K562 (cell line): ENCODE results near the gene TBRG1. TPM values are rescaled to one million over a fixed set of nuclear protein-coding genes. Genes with fewer than 3 reads are reported as not detected.

Source experiments
- CHCHD3 ChIP-seq: fragments of 250-450 bp; sonication (Bioruptor Pico); IDR thresholded peaks from 2 replicates; pipeline ENCODE4 v2.1.2; 2022; ENCODE audit warnings: mild to moderate bottlenecking
- CREB3 ChIP-seq: fragments of 450-650 bp; conservative IDR thresholded peaks from 2 replicates; pipeline ENCODE4 v1.6.1; 2016; ENCODE audit warnings: missing genetic modification characterization, low read depth, mild to moderate bottlenecking, missing compliant biosample characterization, moderate library complexity
- DACH1 ChIP-seq: fragments of 450-650 bp; IDR thresholded peaks from 2 replicates; pipeline ENCODE4 v1.6.1; 2018; ENCODE audit not compliant: partially characterized antibody
- EWSR1 ChIP-seq: fragments of 450-650 bp; IDR thresholded peaks from 2 replicates; pipeline ENCODE4 v1.6.1; 2018; ENCODE audit warnings: borderline replicate concordance, mild to moderate bottlenecking, low read depth, moderate library complexity; ENCODE audit not compliant: partially characterized antibody
- FOSL1 ChIP-seq: fragments of 200-800 bp; sonication (Bioruptor generic); conservative IDR thresholded peaks from 2 replicates; pipeline ENCODE4 v1.6.1; 2016; ENCODE audit warnings: missing genetic modification characterization, missing compliant biosample characterization
- HOXB6 ChIP-seq: fragments of 250-450 bp; sonication (Bioruptor Pico); IDR thresholded peaks from 2 replicates; pipeline ENCODE4 v1.5.1; 2022; ENCODE audit warnings: mild to moderate bottlenecking, borderline replicate concordance
- JUNB ChIP-seq: fragments of 450-650 bp; formaldehyde crosslinking; conservative IDR thresholded peaks from 2 replicates; pipeline ENCODE4 v1.4.0; 2020; ENCODE audit warnings: mild to moderate bottlenecking
- JUND ChIP-seq, 2 experiments: IDR thresholded peaks; 2 replicates in 1 of 2; 3 replicates in 1 of 2; pipeline ENCODE4 v1.6.1; 2011; ENCODE audit warnings: borderline replicate concordance in 2 of 2, low read depth in 2 of 2, low read length in 2 of 2, improper control_type of control experiment in 1 of 2, missing biosample characterization in 1 of 2, missing genetic modification characterization in 1 of 2, missing genetic modification reagents in 1 of 2
- MIER1 ChIP-seq: fragments of 450-650 bp; IDR thresholded peaks from 2 replicates; pipeline ENCODE4 v1.6.1; 2016; ENCODE audit warnings: antibody characterized with exemption, mild to moderate bottlenecking, low read depth
- PHF21A ChIP-seq: fragments of 450-650 bp; IDR thresholded peaks from 2 replicates; pipeline ENCODE4 v1.6.1; 2017; ENCODE audit warnings: low read depth, borderline replicate concordance
- POLR2AphosphoS2 ChIP-seq: IDR thresholded peaks from 2 replicates; pipeline ENCODE4 v1.6.1; 2012; ENCODE audit warnings: low read length, improper control_type of control experiment
- RBM34 ChIP-seq: fragments of 200-400 bp; formaldehyde crosslinking; IDR thresholded peaks from 2 replicates; pipeline ENCODE4 v1.6.1; 2018; ENCODE audit warnings: low read length, borderline replicate concordance; ENCODE audit not compliant: insufficient read depth
- USF1 ChIP-seq: sonication (generic); formaldehyde crosslinking; IDR thresholded peaks from 2 replicates; pipeline ENCODE4 v1.9.0; 2022; ENCODE audit warnings: mild to moderate bottlenecking, missing genetic modification reagents
- ZFPM2 ChIP-seq: fragments of 250-450 bp; sonication (Bioruptor Pico); IDR thresholded peaks from 2 replicates; pipeline ENCODE4 v1.5.1; 2022; ENCODE audit warnings: mild to moderate bottlenecking
- ZNF239 ChIP-seq: fragments of 250-450 bp; sonication (Bioruptor Pico); IDR thresholded peaks from 2 replicates; pipeline ENCODE4 v1.4.0; 2020; ENCODE audit warnings: mild to moderate bottlenecking
- ZNF512 ChIP-seq: IDR thresholded peaks from 2 replicates; pipeline ENCODE4 v1.6.1; 2016; ENCODE audit warnings: missing genetic modification characterization, missing compliant biosample characterization
- polyA plus RNA-seq, 8 experiments: library from polyadenylated mRNA; depleted of rRNA in 4 of 8; stranded (reverse) in 5 of 8; unstranded in 3 of 8; fragments of >200 nt; fragmentation: Nextera tagmentation in 2 of 8; fragmentation: Illumina TruSeq in 1 of 8; extraction: Ambion mirVana in 2 of 8; extraction: Trizol in 1 of 8; gene quantifications; 2 replicates each; pipeline versions ENCODE4 v1.2.1 to v1.2.3, GENCODE V29; 2011 to 2014; ENCODE audit warnings: inconsistent platforms in 1 of 8, missing spikeins in 1 of 8
- total RNA-seq, 7 experiments: library from RNA; depleted of rRNA in 6 of 7; stranded (reverse); fragments of >200 nt in 6 of 7; fragmentation: Illumina TruSeq in 2 of 7; extraction: Trizol in 2 of 7; gene quantifications; 2 replicates each; pipeline versions ENCODE4 v1.2.1 to v1.2.3, GENCODE V29; 2011 to 2021; ENCODE audit warnings: low replicate concordance in 1 of 7
- TF ChIP-seq, protein P1 (sequence below): fragments of 250-450 bp; sonication (Bioruptor Pico); IDR thresholded peaks from 2 replicates; pipeline ENCODE4 v1.4.0; 2020; ENCODE audit warnings: borderline replicate concordance
- TF ChIP-seq, protein P2 (sequence below): fragments of 450-650 bp; IDR thresholded peaks from one replicate; pipeline ENCODE4 v1.6.1; 2018; ENCODE audit warnings: mild to moderate bottlenecking, moderate library complexity; ENCODE audit not compliant: partially characterized antibody

TBRG1 gene
- total and polyA plus RNA-seq, 9 of the 15 experiments (the other 6 are each of a cell fraction or from before 2014, with no cell fraction given): 8.7 to 30.0 (median 20.2) TPM

- TF ChIP-seq CREB3 (tag): no peak
- no peak for TF ChIP-seq ZFPM2 (CRISPR knock-in tag)
- TF ChIP-seq DACH1: no peak
- TF ChIP-seq MIER1: no peak
- no peak for TF ChIP-seq HOXB6 (CRISPR knock-in tag)
- TF ChIP-seq POLR2AphosphoS2: peak; percentile 78; the same call in 1 of the 2 replicates
- TF ChIP-seq ZNF512 (tag): no peak
- TF ChIP-seq FOSL1 (tag): no peak
- TF ChIP-seq JUNB: no peak
- TF ChIP-seq, protein P1, sequence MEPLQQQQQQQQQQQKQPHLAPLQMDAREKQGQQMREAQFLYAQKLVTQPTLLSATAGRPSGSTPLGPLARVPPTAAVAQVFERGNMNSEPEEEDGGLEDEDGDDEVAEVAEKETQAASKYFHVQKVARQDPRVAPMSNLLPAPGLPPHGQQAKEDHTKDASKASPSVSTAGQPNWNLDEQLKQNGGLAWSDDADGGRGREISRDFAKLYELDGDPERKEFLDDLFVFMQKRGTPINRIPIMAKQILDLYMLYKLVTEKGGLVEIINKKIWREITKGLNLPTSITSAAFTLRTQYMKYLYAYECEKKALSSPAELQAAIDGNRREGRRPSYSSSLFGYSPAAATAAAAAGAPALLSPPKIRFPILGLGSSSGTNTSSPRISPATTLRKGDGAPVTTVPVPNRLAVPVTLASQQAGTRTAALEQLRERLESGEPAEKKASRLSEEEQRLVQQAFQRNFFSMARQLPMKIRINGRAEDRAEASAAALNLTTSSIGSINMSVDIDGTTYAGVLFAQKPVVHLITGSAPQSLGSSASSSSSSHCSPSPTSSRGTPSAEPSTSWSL (CRISPR knock-in tag): no peak
- TF ChIP-seq PHF21A: peak; percentile 93
- TF ChIP-seq, protein P2, sequence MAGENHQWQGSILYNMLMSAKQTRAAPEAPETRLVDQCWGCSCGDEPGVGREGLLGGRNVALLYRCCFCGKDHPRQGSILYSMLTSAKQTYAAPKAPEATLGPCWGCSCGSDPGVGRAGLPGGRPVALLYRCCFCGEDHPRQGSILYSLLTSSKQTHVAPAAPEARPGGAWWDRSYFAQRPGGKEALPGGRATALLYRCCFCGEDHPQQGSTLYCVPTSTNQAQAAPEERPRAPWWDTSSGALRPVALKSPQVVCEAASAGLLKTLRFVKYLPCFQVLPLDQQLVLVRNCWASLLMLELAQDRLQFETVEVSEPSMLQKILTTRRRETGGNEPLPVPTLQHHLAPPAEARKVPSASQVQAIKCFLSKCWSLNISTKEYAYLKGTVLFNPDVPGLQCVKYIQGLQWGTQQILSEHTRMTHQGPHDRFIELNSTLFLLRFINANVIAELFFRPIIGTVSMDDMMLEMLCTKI: no peak
- peak; percentile 12; the same call in 1 of the 2 replicates for TF ChIP-seq JUND (IDR thresholded peaks at IDR 0.05; ENCODE audit: borderline replicate concordance, low read depth, low read length)
- TF ChIP-seq JUND (tag; IDR thresholded peaks at IDR 0.05; ENCODE audit: borderline replicate concordance, low read depth, low read length): no peak; the same call in 2 of the 3 replicates
- no peak for TF ChIP-seq USF1
- no peak for TF ChIP-seq ZNF239
- no peak for TF ChIP-seq RBM34
- TF ChIP-seq EWSR1: no peak
- 0 out of 2 replicates have a peak, but pooled peaks have one; percentile 19 for TF ChIP-seq CHCHD3
Observed at GRCh38 chr11:124622531-124623451, at the start of gene TBRG1 (continued).
